K562 (cell line): ENCODE results near the gene MTOR. TPM values are rescaled to one million over a fixed set of nuclear protein-coding genes. Genes with fewer than 3 reads are reported as not detected.

Source experiments
- TAF7 ChIP-seq: fragments of 450-650 bp; IDR thresholded peaks from 2 replicates; pipeline ENCODE4 v1.6.1; 2016; ENCODE audit warnings: missing genetic modification characterization, missing compliant biosample characterization
- polyA plus RNA-seq, 8 experiments: library from polyadenylated mRNA; depleted of rRNA in 4 of 8; stranded (reverse) in 5 of 8; unstranded in 3 of 8; fragments of >200 nt; fragmentation: Nextera tagmentation in 2 of 8; fragmentation: Illumina TruSeq in 1 of 8; extraction: Ambion mirVana in 2 of 8; extraction: Trizol in 1 of 8; gene quantifications; 2 replicates each; pipeline versions ENCODE4 v1.2.1 to v1.2.3, GENCODE V29; 2011 to 2014; ENCODE audit warnings: inconsistent platforms in 1 of 8, missing spikeins in 1 of 8
- total RNA-seq, 7 experiments: library from RNA; depleted of rRNA in 6 of 7; stranded (reverse); fragments of >200 nt in 6 of 7; fragmentation: Illumina TruSeq in 2 of 7; extraction: Trizol in 2 of 7; gene quantifications; 2 replicates each; pipeline versions ENCODE4 v1.2.1 to v1.2.3, GENCODE V29; 2011 to 2021; ENCODE audit warnings: low replicate concordance in 1 of 7
- TF ChIP-seq, protein P1 (sequence below): sonication (generic); formaldehyde crosslinking; IDR thresholded peaks from 2 replicates; pipeline ENCODE4 v1.8.0; 2023; ENCODE audit warnings: mild to moderate bottlenecking, missing genetic modification reagents
- TF ChIP-seq, protein P2 (sequence below): sonication (generic); formaldehyde crosslinking; IDR thresholded peaks from 2 replicates; pipeline ENCODE4 v1.4.0; 2020; ENCODE audit warnings: mild to moderate bottlenecking, missing genetic modification reagents
- TF ChIP-seq, protein P3 (sequence below): fragments of 250-450 bp; sonication (Bioruptor Pico); IDR thresholded peaks from 2 replicates; pipeline ENCODE4 v1.4.0; 2020; ENCODE audit warnings: mild to moderate bottlenecking

Gene MTOR
- total and polyA plus RNA-seq, 9 of the 15 experiments (the other 6 are each of a cell fraction or from before 2014, with no cell fraction given), result 11.4 to 71.4 (median 52.2) TPM

DNA sequence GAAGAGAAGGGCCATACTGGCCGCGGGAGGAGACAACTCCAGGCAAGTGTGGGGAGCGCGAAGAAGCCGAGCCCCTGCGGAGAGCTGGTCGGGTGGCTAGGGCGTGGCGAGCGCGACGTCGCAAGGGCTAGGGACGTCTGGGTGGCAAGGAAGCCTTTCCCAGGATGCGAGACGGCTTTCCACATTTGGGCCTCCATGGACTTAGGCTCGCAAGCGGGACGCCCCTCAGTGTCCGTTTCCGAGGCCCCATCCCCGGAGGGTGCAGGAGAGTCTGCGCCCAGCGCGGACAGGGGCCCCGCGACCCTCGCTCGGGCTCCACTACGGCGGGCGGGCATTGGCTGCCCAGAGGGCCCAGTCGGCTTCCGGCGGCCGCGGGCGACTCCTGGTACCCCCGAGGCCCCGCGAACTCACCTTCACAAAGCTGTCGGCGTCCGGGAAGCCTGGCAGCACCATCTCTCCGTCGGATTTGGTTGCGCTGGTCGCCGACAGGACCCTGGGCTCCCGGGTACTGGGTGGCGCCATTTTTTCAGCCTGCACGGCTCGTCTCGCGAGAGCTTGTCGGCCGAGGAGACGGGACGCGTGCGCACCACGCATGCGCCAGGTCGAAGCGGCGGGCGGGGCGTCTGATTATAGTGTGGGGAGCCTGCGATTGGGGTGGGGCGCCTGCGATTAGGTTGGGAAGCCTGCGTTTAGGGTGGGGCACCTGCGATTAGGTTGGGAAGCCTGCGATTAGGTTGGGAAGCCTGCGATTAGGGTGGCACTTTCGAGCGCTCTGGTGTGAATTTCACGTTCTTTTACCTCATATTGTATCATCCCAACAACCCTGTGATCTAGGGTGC, 162.8 kb downstream of the MTOR start, which contains the start of gene EXOSC10 (continued):
- TF ChIP-seq, protein P1, sequence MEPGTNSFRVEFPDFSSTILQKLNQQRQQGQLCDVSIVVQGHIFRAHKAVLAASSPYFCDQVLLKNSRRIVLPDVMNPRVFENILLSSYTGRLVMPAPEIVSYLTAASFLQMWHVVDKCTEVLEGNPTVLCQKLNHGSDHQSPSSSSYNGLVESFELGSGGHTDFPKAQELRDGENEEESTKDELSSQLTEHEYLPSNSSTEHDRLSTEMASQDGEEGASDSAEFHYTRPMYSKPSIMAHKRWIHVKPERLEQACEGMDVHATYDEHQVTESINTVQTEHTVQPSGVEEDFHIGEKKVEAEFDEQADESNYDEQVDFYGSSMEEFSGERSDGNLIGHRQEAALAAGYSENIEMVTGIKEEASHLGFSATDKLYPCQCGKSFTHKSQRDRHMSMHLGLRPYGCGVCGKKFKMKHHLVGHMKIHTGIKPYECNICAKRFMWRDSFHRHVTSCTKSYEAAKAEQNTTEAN (CRISPR knock-in tag), result peak; percentile 10; the same call in 1 of the 2 replicates
- TF ChIP-seq, protein P2, sequence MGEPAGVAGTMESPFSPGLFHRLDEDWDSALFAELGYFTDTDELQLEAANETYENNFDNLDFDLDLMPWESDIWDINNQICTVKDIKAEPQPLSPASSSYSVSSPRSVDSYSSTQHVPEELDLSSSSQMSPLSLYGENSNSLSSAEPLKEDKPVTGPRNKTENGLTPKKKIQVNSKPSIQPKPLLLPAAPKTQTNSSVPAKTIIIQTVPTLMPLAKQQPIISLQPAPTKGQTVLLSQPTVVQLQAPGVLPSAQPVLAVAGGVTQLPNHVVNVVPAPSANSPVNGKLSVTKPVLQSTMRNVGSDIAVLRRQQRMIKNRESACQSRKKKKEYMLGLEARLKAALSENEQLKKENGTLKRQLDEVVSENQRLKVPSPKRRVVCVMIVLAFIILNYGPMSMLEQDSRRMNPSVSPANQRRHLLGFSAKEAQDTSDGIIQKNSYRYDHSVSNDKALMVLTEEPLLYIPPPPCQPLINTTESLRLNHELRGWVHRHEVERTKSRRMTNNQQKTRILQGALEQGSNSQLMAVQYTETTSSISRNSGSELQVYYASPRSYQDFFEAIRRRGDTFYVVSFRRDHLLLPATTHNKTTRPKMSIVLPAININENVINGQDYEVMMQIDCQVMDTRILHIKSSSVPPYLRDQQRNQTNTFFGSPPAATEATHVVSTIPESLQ, result 0 out of 2 replicates have a peak, but pooled peaks have one; percentile 85
- TF ChIP-seq, protein P3, sequence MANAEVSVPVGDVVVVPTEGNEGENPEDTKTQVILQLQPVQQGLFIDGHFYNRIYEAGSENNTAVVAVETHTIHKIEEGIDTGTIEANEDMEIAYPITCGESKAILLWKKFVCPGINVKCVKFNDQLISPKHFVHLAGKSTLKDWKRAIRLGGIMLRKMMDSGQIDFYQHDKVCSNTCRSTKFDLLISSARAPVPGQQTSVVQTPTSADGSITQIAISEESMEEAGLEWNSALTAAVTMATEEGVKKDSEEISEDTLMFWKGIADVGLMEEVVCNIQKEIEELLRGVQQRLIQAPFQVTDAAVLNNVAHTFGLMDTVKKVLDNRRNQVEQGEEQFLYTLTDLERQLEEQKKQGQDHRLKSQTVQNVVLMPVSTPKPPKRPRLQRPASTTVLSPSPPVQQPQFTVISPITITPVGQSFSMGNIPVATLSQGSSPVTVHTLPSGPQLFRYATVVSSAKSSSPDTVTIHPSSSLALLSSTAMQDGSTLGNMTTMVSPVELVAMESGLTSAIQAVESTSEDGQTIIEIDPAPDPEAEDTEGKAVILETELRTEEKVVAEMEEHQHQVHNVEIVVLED (CRISPR knock-in tag), result peak; percentile 29; the same call in 1 of the 2 replicates
- TF ChIP-seq TAF7 (tag), result peak; percentile 95
